GM18517 (cell line): ENCODE results near the gene BPHL.
"Not testable (repeated sequence)": the region's sequence is repeated elsewhere in the genome, so short reads cannot be mapped to it uniquely, and the experiment has no call there.

Source experiments
- ATAC-seq: cut with Tn5 transposase; IDR thresholded peaks from one replicate; pipeline ENCODE4 v1.9.1; 2021; ENCODE audit warnings: mild to moderate bottlenecking, moderate library complexity; ENCODE audit not compliant: unreplicated experiment

BPHL gene

DNA sequence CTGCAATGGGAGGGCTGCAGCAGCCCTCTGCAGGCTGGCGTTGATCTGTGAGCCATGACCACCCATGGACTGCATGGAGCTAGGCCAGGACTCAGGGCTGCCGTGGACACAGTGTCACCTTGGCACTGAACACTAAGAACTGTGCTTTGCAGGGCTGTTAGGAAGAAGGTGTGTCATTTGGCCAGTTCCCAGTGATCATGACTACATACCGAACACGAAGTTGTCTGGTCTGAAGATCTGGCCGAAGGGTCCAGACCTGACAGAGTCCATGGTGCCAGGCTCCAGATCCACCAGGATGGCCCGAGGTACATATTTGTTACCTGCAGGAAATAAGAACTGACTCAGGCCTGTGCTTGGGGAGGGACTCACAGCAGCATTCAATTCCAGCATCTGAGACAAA is 36.9 kb downstream of the BPHL start:
- ATAC-seq: not testable (repeated sequence)

DNA sequence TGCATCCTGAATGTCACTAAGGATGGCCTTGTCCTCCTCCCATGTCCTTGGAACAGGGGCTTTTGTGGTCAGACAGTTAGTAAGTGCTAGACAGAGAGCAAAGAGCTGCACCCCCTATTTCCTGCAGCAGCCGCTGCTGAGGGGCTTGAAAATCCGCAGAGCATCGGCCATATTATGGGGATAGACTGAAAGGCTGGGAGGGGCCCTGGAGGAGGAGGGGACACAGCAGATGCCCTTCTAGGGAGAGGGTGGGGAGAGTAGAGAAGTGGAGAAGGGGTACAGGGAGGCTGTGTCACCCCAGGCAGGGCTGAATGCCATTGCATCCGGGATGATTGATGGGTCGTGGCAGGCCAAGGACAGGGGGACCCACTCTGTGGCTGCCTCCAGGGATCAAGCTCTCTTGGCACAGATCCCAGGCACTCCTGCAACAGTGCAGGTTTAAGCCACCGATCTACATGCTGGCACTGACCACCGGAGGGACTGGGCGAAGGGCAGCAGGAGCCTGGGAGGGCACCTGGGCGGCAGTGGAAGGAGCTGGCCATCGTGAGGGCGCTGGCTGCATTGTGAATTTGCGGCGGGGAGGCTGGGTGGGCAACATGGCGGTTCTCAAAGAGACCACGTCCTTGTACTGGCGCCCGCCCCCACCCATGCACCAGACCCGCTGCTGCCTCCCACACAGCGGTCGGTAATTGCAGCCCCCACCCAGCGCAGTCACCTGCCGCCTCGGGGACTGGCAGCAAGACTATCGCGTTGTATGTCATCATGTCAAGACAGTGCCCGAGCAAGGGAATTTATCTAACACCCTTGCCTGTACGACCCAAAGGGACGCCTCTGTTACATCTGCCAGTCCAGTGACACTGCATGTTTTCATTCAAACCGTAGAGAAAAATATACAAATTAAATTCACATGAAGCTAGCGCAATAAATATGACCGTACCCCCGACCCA is 37.9 kb downstream of the BPHL start:
- not testable (repeated sequence) for ATAC-seq

DNA sequence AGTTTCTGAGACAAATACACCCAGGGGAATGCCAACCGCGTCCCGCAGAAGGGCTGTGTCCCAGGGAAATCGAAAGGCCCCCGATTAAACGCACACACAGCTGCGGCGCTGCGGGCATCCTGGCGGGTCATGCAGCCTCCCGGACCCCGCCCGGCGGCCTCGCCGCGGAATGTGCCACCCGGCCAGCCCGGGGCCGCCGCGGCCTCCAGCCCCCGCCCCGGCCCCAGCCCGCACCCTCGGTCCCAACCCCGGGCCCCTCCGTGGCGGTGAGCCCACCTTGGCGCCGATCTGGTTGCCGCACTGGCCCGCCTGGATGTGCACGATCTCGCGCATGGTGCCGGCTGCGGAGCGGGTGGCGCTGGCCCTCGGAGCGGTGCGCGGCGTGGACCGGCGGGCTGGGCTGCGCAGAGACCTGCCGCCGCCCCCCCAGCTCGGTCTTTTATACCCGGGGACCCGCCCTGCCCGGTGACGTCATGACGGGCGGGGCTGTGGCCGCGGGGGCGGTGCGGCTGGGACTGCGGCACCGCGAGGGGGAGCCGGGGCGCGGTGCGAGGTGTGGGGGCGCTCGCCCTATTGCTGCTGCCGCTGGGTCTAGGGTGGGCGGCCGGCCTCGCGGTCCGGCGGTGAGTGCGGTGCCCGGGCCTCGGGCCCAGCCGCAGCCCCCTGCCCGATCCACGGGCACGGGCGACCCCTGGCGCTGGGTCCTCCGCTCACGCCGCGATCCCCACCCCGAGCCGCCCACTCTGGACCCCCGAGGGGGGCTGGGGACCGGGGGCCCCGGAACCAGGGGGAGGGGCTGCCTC is 38.8 kb downstream of the BPHL start, which contains the start of gene TUBB2A:
Gene TUBB2A (minus strand): TSS at position 414 of the 803 bp plus-strand sequence. CDS start 81 bp downstream, at position 333.
- no peak for ATAC-seq

DNA sequence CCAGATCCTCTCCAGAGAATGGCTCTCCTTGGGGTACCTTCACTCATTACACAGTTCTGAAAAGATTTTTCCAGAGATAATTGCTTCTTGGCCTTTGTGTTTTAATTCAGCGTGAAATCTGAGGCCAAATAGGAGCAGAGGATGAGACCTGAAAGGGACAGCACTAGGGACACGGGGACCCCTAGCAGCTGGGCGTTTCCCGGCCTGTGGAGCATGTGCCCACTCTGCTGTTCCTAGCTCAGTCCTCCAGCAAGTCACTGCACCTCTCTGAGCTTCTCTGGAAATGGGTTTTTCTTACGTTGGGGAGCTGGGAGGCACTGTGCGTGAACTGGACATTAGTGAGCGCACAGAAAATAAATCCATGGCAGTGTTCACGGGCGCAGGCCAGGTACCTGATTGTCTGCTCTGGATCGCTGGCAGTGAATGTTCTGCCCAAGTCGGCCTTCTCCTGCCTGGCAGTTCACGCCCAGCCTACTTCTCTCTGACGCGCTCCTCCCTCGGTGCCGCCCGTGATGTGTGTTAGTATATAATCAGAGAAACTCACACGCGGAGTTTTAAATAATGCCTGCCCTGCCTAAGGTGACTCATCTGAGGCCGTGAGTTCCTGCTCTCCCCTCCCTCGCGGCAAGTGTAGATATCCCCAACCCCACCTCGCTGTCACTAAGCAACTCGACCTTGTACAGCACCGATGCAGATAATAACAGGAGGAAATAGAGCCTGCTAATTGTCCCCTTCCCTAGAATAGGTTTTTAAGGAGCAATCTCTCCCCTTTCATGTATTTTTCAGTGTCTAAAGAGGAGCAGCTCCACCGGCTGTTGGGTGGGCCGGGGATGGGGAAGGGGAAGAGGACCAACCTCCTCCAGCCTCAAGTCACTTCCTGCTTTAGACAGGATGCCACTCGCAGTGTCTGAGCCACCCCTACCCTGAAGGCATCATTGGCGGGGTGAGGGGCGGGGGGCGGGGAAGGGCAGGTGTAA is 41.6 kb downstream of the BPHL start:
- no peak for ATAC-seq

DNA sequence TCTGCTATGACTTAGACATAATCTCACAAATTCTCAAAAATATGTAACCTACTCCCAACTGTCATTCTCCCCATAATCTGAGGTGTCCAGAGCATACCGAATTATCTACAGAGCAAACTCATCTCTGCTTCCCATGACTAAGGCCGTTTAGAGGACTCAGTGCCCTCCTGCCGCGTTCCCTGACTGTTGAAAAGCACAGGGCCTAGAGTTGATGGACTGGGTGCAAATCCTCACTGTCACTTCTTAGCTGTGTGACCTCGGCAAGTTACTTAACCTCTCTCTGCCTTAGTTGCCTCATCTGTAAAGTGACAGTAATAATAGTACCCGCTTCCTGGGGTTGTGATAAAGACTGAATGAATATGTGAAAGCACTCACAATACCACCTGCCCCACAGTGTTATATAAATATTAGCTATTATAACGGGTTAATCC is 43.6 kb downstream of the BPHL start:
- ATAC-seq: no peak

DNA sequence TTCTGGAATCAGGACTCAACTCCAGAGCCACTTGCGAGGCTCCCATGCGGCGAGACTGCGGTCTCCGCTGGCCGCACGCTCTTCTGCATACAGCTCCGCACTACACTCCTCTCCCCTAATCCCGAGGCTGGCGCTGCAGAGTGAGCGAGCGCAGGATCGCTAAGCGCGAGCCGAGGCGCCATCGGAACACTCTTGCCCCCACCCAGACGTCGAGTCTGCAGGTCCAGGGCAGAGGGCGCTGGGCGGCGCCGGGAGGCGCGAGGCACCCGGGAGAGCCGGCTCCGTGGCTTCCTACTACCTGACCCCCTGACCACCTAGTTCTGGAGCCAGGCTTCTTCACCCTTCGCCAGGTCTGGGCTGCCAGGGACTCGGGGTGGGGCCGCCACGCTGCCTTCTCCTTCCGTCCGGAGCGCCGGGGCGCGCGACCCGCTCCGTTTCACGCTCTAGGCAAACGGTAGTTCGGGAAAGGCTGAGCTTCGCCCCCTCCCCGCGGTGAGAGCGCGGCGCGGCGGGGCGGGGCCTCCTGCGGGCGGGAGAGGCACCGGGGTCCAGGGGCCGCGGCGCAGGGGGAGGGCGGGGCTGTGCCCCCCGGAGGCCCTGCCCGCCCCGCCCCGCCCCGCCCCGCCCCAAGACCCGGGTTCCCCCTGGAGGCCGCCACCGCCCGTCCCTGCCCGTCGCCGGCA is 44.2 kb downstream of the BPHL start:
- ATAC-seq: peak; percentile 55

DNA sequence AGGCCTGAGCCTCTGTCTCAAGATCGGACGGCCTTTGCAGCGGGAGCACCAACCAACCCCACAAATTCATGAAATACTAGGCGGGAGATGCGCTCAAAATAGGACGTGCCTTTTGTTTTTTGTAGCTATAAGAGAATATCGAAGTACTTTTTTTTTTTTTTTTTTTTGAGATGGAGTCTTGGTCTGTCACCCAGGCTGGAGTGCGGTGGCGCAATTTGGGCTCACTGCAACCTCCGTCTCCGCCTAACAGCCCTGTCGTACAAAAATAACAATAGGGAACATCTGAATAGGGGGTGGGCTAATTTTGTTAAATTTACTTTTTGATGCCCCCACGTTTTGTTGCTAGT is 44.7 kb downstream of the BPHL start:
- ATAC-seq: peak; percentile 11

DNA sequence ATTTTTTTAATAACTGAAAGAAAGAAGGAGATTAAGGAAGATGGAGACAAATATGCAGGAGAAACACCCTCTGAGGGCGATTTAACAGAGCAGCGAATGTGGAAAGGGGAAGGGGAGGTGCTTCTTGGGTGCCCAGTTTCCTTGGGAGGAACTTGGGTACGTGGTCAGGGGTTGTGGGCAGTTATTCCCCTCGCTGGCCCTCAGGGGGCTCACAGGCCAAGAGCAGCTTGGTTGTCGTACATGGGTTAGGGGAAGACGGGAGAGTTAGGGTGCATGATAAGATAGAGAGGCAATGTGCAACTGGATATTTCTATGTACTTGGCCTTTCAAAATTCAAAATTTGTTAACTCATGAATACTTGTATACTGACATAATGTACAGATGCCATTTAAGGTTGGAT is 45.9 kb downstream of the BPHL start:
- no peak for ATAC-seq

DNA sequence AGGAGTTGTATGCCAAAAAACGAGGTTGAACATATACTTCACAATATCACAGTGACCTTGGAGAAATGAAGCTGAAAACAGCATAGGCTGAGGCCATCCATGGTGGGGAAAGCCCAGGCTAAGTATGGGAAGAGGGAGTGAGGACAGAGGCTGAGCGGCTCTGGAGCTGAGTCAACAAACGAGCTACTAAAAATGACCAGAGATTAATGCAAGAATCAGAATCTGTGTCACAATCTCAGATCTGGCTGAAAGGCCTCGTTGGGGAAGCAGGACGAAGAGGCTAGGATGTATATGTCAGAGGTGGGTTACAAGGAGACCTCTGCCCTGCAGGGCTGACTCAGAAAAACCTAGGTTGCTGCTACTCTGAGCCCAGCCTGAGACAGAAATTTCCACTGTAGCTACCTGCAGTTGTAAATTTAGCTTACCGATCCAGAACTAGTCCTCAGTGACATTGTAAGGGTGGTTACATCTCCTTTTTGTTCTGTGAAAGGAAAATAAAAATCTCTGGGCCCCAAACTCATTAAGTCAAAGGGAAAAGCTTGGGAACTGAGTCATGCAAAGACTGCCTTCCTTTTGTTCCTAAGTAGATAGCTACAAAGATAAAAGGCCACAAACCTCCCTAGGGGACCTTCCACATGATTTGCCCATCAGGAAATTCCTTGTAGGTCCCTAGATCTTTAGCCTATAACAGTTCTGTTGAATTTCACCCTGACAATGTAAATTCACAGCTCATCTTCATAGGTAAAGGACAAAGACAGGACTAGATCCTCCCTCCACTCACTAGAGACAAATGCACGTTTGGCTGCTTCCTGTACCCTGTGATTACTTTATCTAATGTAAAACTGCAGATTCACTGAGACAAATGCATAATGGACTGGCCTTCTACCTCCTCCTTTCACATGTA is 47.4 kb downstream of the BPHL start:
- no peak for ATAC-seq

DNA sequence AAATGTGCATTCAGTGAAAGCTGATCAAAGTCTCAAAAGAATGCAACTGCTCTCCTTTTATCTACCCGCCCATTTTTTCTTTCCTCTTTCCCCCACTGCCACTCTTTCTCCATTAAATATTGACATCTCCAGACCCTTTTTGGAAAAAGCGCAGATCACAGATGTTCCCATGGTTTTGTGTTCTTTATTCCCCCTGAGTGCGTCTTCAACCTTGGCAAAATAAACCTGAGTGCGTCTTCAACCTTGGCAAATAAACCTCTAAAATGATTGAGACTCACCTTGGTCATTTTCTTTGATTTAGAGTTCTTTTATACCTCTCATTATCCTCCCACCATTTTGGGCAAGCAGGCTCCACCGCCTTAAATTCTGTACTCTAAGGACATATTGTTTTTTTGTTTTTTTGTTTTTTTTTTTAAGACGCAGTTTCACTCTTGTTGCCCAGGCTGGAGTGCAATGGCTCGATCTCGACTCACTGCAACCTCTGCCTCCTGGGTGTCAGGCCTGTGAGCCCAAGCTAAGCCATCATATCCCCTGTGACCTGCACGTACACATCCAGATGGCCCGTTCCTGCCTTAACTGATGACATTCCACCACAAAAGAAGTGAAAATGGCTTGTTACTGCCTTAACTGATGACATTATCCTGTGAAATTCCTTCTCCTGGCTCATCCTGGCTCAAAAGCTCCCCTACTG is 48.2 kb downstream of the BPHL start:
- ATAC-seq: not testable (repeated sequence)

DNA sequence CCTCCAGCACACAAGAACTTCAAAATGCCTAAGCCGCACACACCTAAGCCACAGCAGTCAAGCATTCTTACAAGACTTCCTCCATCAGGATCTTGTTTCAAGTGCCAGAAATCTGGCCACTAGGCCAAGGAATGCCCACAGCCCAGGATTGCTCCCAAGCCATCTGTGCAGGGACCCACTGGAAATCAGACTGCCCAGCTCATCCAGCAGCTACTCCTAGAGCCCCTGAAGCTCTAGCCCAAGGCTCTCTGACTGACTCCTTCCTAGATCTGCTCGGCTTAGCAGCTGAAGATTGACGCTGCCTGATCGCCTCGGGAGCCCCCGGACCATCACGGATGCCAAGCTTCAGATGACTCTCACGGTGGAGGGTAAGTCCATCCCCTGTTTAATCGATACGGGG is 49.5 kb downstream of the BPHL start:
- ATAC-seq: not testable (repeated sequence)

DNA sequence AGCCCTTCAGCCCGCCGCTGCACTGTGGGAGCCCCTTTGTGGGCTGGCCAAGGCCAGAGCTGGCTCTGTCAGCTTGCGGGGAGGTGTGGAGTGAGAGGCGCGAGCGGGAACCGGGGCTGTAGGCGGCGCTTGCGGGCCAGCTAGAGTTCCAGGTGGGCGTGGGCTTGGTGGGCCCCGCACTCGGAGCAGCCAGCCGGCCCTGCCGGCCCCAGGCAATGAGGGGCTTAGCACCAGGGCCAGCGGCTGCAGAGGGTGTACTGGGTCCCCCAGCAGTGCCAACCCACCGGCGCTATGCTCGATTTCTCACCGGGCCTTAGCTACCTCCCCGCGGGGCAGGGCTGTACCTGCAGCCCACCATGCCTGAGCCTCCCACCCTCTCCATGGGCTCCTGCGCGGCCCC is 52.2 kb downstream of the BPHL start:
- ATAC-seq: not testable (repeated sequence)

DNA sequence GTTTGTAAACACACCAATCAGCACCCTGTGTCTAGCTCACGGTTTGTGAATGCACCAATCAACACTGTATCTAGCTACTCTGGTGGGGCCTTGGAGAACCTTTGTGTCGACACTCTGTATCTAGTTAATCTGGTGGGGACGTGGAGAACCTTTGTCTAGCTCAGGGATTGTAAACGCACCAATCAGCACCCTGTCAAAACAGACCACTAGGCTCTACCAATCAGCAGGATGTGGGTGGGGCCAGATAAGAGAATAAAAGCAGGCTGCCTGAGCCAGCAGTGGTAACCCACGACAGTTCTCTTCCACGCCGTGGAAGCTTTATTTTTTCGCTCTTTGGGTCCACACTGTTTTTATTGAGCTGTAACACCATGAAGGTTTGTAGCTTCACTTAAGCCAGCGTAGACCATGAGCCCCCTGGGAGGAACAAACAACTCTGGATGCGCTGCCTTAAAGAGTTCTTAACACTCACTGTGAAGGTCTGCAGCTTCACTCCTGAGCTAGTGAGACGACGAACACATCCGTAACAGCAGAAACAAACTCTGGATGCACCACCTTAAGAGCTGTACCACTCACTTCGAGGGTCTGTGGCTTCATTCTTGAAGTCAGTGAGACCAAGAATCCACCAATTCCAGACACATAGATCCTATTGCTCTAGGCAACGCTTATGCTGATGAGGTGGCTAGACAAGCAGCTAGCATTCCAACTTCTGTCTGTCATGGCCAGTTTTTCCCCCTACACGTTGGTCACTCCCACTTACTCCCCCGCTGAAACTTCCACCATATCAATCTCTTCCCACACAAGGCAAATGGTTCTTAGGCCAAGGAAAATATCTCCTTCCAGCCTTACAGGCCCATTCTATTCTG is 53.0 kb downstream of the BPHL start:
- not testable (repeated sequence) for ATAC-seq

DNA sequence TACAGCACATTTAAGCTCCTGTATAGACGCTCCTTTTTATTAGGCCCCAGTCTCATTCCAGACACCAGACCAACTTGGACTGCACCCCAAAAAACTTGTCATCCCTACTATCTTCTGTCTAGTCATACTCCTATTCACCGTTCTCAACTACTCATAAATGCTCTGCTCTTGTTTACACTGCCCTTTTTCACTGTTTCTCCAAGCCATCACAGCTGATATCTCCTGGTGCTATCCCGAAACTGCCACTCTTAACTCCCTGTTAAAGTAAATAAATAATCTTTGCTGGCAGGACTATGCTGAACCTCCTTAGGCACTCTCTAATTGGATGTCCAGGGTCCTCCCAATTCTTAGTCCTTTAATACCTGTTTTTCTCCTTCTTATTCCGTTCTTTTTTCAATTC is 54.3 kb downstream of the BPHL start:
- ATAC-seq: not testable (repeated sequence)

DNA sequence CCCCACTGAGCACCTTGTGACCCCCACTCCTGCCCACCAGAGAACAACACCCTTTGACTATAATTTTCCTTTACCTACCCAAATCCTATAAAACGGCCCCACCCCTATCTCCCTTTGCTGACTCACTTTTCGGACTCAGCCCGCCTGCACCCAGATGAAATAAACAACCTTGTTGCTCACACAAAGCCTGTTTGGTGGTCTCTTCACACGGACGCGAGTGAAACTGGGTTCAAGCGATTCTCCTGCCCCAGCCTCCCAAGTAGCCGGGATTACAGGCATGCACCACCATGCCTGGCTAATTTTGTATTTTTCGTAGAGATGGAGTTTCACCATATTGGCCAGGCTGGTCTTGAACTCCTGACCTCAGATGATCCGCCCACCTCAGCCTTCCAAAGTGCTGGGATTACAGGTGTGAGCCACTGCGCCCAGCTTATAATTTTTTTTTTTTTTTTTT is 55.2 kb downstream of the BPHL start:
- not testable (repeated sequence) for ATAC-seq

DNA sequence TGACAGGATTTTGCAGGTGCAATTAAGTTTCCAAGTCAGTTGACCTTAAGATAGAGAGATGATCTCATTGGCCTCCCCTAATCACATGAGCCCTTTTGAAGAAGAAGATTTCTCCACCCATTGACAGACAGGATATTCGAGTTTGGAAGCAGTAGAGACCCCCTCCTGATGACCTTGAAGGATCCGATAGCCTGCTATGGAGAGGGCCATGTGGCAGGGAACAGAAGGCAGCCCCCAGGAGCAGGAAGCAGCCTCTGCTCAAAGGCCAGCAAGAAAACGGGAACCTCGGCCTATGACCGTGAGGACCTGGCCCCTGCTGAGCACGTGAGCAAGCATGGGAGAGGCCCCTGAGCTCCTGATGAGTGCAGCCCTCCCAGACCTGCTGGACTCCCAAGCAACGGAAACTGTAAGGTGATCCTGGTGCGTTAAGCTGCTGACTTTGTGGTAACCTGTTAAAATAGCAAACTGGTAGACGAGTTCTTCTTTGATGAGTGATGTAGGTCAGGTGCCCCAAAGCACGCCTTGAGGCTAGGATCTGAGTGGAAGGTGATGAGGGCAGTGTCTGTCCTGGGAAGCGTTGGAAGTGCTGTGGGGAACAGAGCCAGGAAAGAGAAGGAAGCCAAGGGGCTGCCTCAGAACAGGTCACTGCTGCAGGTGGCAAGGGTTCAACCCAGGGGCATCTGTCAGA is 57.3 kb downstream of the BPHL start:
- ATAC-seq: no peak
